Tibial nerve (tissue), 4 donors: ENCODE results near the gene NOD2. TPM values are rescaled to one million over a fixed set of nuclear protein-coding genes. Genes with fewer than 3 reads are reported as not detected.

Experiments used
- DNase-seq, 2 donors: peaks; one replicate each; pipeline ENCODE4 v3.0.0-alpha.2; 2019; ENCODE audit warnings: low spot score in 2 of 2
- H3K27ac ChIP-seq, 4 donors: fragments of 200-600 bp; sonication (generic) in 3 of 4; one replicate each; pipeline ENCODE4 v1.5.1; 2017 to 2019; ENCODE audit warnings: mild to moderate bottlenecking in 1 of 4
- H3K27me3 ChIP-seq, 2 donors: fragments of 200-600 bp; sonication (generic) in 1 of 2; one replicate each; pipeline versions ENCODE4 v1.5.1 to v1.6.0; 2017 to 2019
- H3K36me3 ChIP-seq, 3 donors: fragments of 200-600 bp; sonication (generic); one replicate each; pipeline ENCODE4 v1.5.1; 2018 to 2019
- H3K4me1 ChIP-seq, 4 donors: fragments of 200-600 bp; sonication (generic) in 3 of 4; one replicate each; pipeline ENCODE4 v1.5.1; 2017 to 2019
- H3K4me3 ChIP-seq, 4 donors: fragments of 200-600 bp; sonication (generic) in 3 of 4; one replicate each; pipeline ENCODE4 v1.5.1; 2017 to 2019; ENCODE audit warnings: mild to moderate bottlenecking in 1 of 4, moderate library complexity in 1 of 4
- H3K9me3 ChIP-seq, 4 donors: fragments of 200-600 bp; sonication (generic) in 3 of 4; one replicate each; pipeline ENCODE4 v1.5.1; 2017 to 2019
- CTCF ChIP-seq, 5 experiments: fragments of 200-600 bp in 3 of 5; fragments of 450-650 bp in 2 of 5; sonication (generic) in 3 of 5; IDR thresholded peaks; one replicate each; pipeline ENCODE4 v1.5.1; 2016 to 2019; ENCODE audit warnings: antibody characterized with exemption in 5 of 5, mild to moderate bottlenecking in 3 of 5, moderate library complexity in 2 of 5
- EP300 ChIP-seq, 2 donors: sonication (generic); formaldehyde crosslinking; IDR thresholded peaks; one replicate each; pipeline ENCODE4 v1.6.1; 2017; ENCODE audit warnings: antibody characterized with exemption in 2 of 2, mild to moderate bottlenecking in 1 of 2
- POLR2A ChIP-seq, 2 donors: fragments of 450-650 bp; IDR thresholded peaks; one replicate each; pipeline ENCODE4 v1.6.1; 2017; ENCODE audit warnings: antibody characterized with exemption in 2 of 2, mild to moderate bottlenecking in 2 of 2, moderate library complexity in 2 of 2
- WGBS, 2 donors: methylation state at CpG; one replicate each; pipeline ENCODE4 v1.1.5; 2018; 5-methylcytosine and 5-hydroxymethylcytosine counted together
- total RNA-seq, 4 donors: library from RNA; depleted of rRNA; stranded (reverse); fragments of >200 nt; gene quantifications; one replicate each; pipeline ENCODE4 v1.1.0, GENCODE V29; 2016

Gene NOD2
- total RNA-seq = 10 to 100 TPM in 1 of 4 donors, 1 to 10 TPM in 3; 1.3 to 10.2 (median 2.7) TPM

GRCh38 chr16:50692999-50693781 lies at the start of gene NOD2:
NOD2 (plus strand) TSS chr16:50693606; CDS start chr16:50699496, 5,890 bp downstream.
- H3K36me3 ChIP-seq = no peaks in the 10 kb centered on the region
- peak within 1 kb of the TSS; percentile 33 to 53 (median 48) for H3K4me3 ChIP-seq
- no peaks in the 10 kb centered on the region for H3K27me3 ChIP-seq
- 25 to 39% methylated on average over 18 to 36 of the region's 56 CpGs for WGBS, 2 donors
- H3K9me3 ChIP-seq = no peaks in the 10 kb centered on the region
- H3K27ac ChIP-seq = peak within 1 kb of the TSS in 3 of 4 donors; percentile 50 to 87 (median 53)
- peaks cover 0 to 28% (median 18%) of the 10 kb centered on the region in 4 donors for H3K4me1 ChIP-seq
- no peak for TF ChIP-seq POLR2A (IDR thresholded peaks at IDR 0.05)
- TF ChIP-seq CTCF (IDR thresholded peaks at IDR 0.05) = no peak
- TF ChIP-seq EP300 (IDR thresholded peaks at IDR 0.05) = no peak
- no peak for DNase-seq

GRCh38 chr16:50644245-50644644 lies 49.2 kb upstream of the NOD2 start:
- Histone ChIP-seq H3K27ac (no peak overlapping the region), H3K36me3 (peaks cover 0 to 4% (median 0%) of the 10 kb centered on the region in 3 donors), H3K4me1 (peaks cover 0 to 5% (median 0%) of the 10 kb centered on the region in 4 donors), H3K9me3 (no peaks in the 10 kb centered on the region), H3K4me3 (no peak overlapping the region), H3K27me3 (no peaks in the 10 kb centered on the region)
- TF ChIP-seq POLR2A (IDR thresholded peaks at IDR 0.05) (no peak), CTCF (IDR thresholded peaks at IDR 0.05) (no peak), EP300 (IDR thresholded peaks at IDR 0.05) (no peak)
- WGBS, 2 donors = 78 to 85% methylated on average over 5 of the region's 5 CpGs
- no peak for DNase-seq

- peaks cover 0 to 5% (median 0%) of the 10 kb centered on the region in 4 donors for H3K4me1 ChIP-seq
- H3K27me3 ChIP-seq = no peaks in the 10 kb centered on the region
- H3K27ac ChIP-seq = no peak overlapping the region
- H3K36me3 ChIP-seq = peaks cover 0 to 4% (median 0%) of the 10 kb centered on the region in 3 donors
- peak in 4 of 5 experiments; percentile 9 to 41 (median 24) for TF ChIP-seq CTCF (IDR thresholded peaks at IDR 0.05)
- TF ChIP-seq POLR2A (IDR thresholded peaks at IDR 0.05) = no peak
- H3K4me3 ChIP-seq = no peak overlapping the region
- 35 to 41% methylated on average over 6 of the region's 6 CpGs for WGBS, 2 donors
- DNase-seq = peak in 1 of 2 donors; percentile 31
- H3K9me3 ChIP-seq = no peaks in the 10 kb centered on the region
These were observed 48.7 kb upstream of the NOD2 start for GRCh38 chr16:50644729-50645128.

GRCh38 chr16:50645563-50646220 lies 47.7 kb upstream of the NOD2 start:
- TF ChIP-seq POLR2A (IDR thresholded peaks at IDR 0.05) = no peak
- H3K9me3 ChIP-seq = no peaks in the 10 kb centered on the region
- no peak overlapping the region for H3K27ac ChIP-seq
- 47 to 60% methylated on average over 20 of the region's 20 CpGs for WGBS, 2 donors
- H3K4me1 ChIP-seq = peaks cover 0 to 5% (median 0%) of the 10 kb centered on the region in 4 donors
- H3K4me3 ChIP-seq = no peak overlapping the region
- peaks cover 0 to 4% (median 0%) of the 10 kb centered on the region in 3 donors for H3K36me3 ChIP-seq
- no peak for DNase-seq
- no peaks in the 10 kb centered on the region for H3K27me3 ChIP-seq

- Histone ChIP-seq H3K9me3 (no peaks in the 10 kb centered on the region), H3K4me1 (peaks cover 0 to 5% (median 0%) of the 10 kb centered on the region in 4 donors), H3K4me3 (no peak overlapping the region), H3K27me3 (no peaks in the 10 kb centered on the region), H3K36me3 (peaks cover 0 to 4% (median 0%) of the 10 kb centered on the region in 3 donors), H3K27ac (no peak overlapping the region)
- TF ChIP-seq POLR2A (IDR thresholded peaks at IDR 0.05) (no peak), EP300 (IDR thresholded peaks at IDR 0.05) (no peak), CTCF (IDR thresholded peaks at IDR 0.05) (no peak)
- 59 to 64% methylated on average over 8 of the region's 8 CpGs for WGBS, 2 donors
- DNase-seq = no peak
These were observed 47.1 kb upstream of the NOD2 start for GRCh38 chr16:50646345-50646744.
